ENCODE measurements around the gene RPS6KA5.

- TF ChIP-seq CTCF (IDR thresholded peaks at IDR 0.05; ENCODE audit: low read depth, low read length, poor library complexity, severe bottlenecking) (no peak), EZH2phosphoT487 (IDR thresholded peaks at IDR 0.05; ENCODE audit: borderline replicate concordance, low read length) (no peak)
These were observed 176.7 kb downstream of the RPS6KA5 start for GRCh38 chr14:90883782-90884181.

All from DOHH2 (cell line).